Right atrium auricular region (tissue), 2 donors: ENCODE data around the gene TEX101. TPM values are rescaled to one million over a fixed set of nuclear protein-coding genes. Genes with fewer than 3 reads are reported as not detected.
A peak's percentile ranks its signal among the peaks of the same experiment; 100 is the strongest.

ENCODE experiments used
- DNase-seq: peaks from one replicate; pipeline ENCODE4 v3.0.0-alpha.2; 2019; ENCODE audit warnings: low spot score
- H3K27ac ChIP-seq, 2 donors: fragments of 200-600 bp; sonication (generic); 1 replicate in 1 of 2; 2 replicates in 1 of 2; pipeline ENCODE4 v1.5.1; 2016 to 2019
- H3K27me3 ChIP-seq, 2 donors: fragments of 200-600 bp; sonication (generic); one replicate each; pipeline versions ENCODE4 v1.5.1 to v1.6.0; 2017 to 2019
- H3K36me3 ChIP-seq: fragments of 200-600 bp; sonication (generic); one replicate; pipeline ENCODE4 v1.5.1; 2016
- H3K4me1 ChIP-seq, 2 donors: fragments of 200-600 bp; sonication (generic); one replicate each; pipeline versions ENCODE4 v1.5.1 to v1.6.0; 2017 to 2019
- H3K4me3 ChIP-seq, 2 donors: fragments of 200-600 bp; sonication (generic); 1 replicate in 1 of 2; 2 replicates in 1 of 2; pipeline ENCODE4 v1.5.1; 2017 to 2019; ENCODE audit warnings: mild to moderate bottlenecking in 1 of 2, moderate library complexity in 1 of 2
- H3K9me3 ChIP-seq, 2 donors: fragments of 200-600 bp; sonication (generic); one replicate each; pipeline ENCODE4 v1.5.1; 2019
- CTCF ChIP-seq, 2 donors: fragments of 200-600 bp; sonication (generic); IDR thresholded peaks; one replicate each; pipeline ENCODE4 v1.5.1; 2019; ENCODE audit warnings: antibody characterized with exemption in 2 of 2
- total RNA-seq, 2 donors: library from RNA; depleted of rRNA; stranded (reverse); fragments of >200 nt; gene quantifications; one replicate each; pipeline ENCODE4 v1.1.0, GENCODE V29; 2016

Gene TEX101
- total RNA-seq, 2 donors from 2014 or later = not detected

GRCh38 chr19:43464134-43464775 lies 49.6 kb downstream of the TEX101 start:
- H3K27ac ChIP-seq = peak overlapping the region; percentile 78 to 83
- no peaks in the 10 kb centered on the region for H3K9me3 ChIP-seq
- H3K27me3 ChIP-seq = no peaks in the 10 kb centered on the region
- peaks cover 0 to 16% of the 10 kb centered on the region in 2 donors for H3K4me1 ChIP-seq
- H3K36me3 ChIP-seq = no peaks in the 10 kb centered on the region
- no peak for DNase-seq
- peak overlapping the region; percentile 51 to 72 for H3K4me3 ChIP-seq
- no peak for TF ChIP-seq CTCF (IDR thresholded peaks at IDR 0.05)

GRCh38 chr19:43465468-43466120 lies 50.9 kb downstream of the TEX101 start, which contains the start of gene LYPD3:
TSS of gene LYPD3 (minus strand) at chr19:43465608. CDS start at chr19:43465571, 37 bp downstream.
- TF ChIP-seq CTCF (IDR thresholded peaks at IDR 0.05) = no peak
- Histone ChIP-seq H3K4me1 (peaks cover 0 to 16% of the 10 kb centered on the region in 2 donors), H3K27me3 (no peaks in the 10 kb centered on the region), H3K4me3 (peak within 1 kb of the TSS; percentile 51 to 72), H3K9me3 (no peaks in the 10 kb centered on the region), H3K36me3 (no peaks in the 10 kb centered on the region), H3K27ac (peak within 1 kb of the TSS; percentile 78 to 83)
- no peak for DNase-seq

- DNase-seq = no peak
- H3K9me3 ChIP-seq = no peaks in the 10 kb centered on the region
- TF ChIP-seq CTCF (IDR thresholded peaks at IDR 0.05) = no peak
- peaks cover 0 to 16% of the 10 kb centered on the region in 2 donors for H3K4me1 ChIP-seq
- H3K4me3 ChIP-seq = no peak overlapping the region
- H3K36me3 ChIP-seq = no peaks in the 10 kb centered on the region
- H3K27ac ChIP-seq = no peak overlapping the region
- H3K27me3 ChIP-seq = no peaks in the 10 kb centered on the region
Measured at GRCh38 chr19:43466793-43467192, 52.1 kb downstream of the TEX101 start.

DNA sequence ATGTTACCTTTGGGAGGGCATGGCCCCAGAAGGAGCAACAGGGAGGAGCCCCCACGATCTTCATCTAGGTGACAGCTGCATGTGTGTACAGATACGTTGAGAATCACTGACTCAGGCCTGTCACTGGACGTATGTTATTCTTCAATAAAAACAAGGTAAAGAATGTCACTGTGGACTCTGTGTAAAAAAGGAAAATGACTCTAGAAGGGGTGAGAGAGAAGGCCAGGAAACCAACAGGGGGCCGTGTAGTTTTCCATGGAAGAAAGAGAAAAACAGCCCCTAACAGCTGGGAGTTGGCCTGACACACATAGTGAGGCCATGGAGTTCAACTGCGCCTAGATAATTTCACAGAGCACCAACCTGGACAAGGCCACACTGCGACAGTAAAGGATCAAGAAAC lies 52.6 kb downstream of the TEX101 start:
- no peaks in the 10 kb centered on the region for H3K9me3 ChIP-seq
- H3K27me3 ChIP-seq = no peaks in the 10 kb centered on the region
- DNase-seq = no peak
- no peak overlapping the region for H3K27ac ChIP-seq
- no peak for TF ChIP-seq CTCF (IDR thresholded peaks at IDR 0.05)
- H3K4me1 ChIP-seq = peaks cover 0 to 16% of the 10 kb centered on the region in 2 donors
- H3K36me3 ChIP-seq = no peaks in the 10 kb centered on the region
- H3K4me3 ChIP-seq = no peak overlapping the region

DNA sequence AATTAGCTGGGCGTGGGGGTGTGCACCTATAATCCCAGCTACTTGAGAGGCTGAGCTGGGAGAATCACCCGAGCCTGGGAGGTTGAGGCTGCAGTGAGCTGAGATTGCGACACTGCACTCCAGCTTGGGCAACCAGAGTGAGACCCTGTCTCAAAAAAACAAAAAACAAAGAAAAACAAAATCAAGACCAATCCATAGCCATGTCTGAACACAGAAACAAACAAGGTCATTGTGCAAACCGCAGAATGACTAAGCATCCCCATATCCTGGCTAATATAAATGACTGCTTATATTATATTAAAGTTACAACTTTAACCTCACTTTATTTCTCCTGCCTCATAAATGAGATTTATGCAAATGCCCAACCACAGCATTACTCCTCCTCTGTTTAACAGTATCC lies 53.0 kb downstream of the TEX101 start:
- Histone ChIP-seq H3K9me3 (no peaks in the 10 kb centered on the region), H3K4me3 (no peak overlapping the region), H3K27me3 (no peaks in the 10 kb centered on the region), H3K27ac (no peak overlapping the region), H3K4me1 (peaks cover 0 to 15% of the 10 kb centered on the region in 2 donors), H3K36me3 (no peaks in the 10 kb centered on the region)
- DNase-seq = no peak
- no peak for TF ChIP-seq CTCF (IDR thresholded peaks at IDR 0.05)

Other genes starting within 250 kb of the TEX101 start
- gene PSG5, start 228.4 kb upstream of the TEX101 start, total RNA-seq = not detected
- gene PSG4, start 209.3 kb upstream of the TEX101 start, total RNA-seq = not detected
- gene PSG9, start 145.4 kb upstream of the TEX101 start, total RNA-seq = not detected
- 1 to 10 TPM in 1 of 2 donors, under 1 TPM in 1; 0.93 to 2.9 TPM for gene CD177, start 61.2 kb upstream of the TEX101 start, total RNA-seq
- under 1 TPM in 1 of 2 donors, not detected in 1; 0.90 TPM for gene LYPD3, start 50.7 kb downstream of the TEX101 start, total RNA-seq
- gene PHLDB3, start 89.9 kb downstream of the TEX101 start, total RNA-seq = 1 to 10 TPM; 3.6 to 7.7 TPM
- 10 to 100 TPM; 17.9 to 25.4 TPM for gene ETHE1, start 112.3 kb downstream of the TEX101 start, total RNA-seq
- gene ZNF575, start 118.3 kb downstream of the TEX101 start, total RNA-seq = under 1 TPM in 1 of 2 donors, not detected in 1; 0.39 TPM
- 10 to 100 TPM; 14.3 to 14.9 TPM for gene XRCC1, start 160.6 kb downstream of the TEX101 start, total RNA-seq
- gene PINLYP, start 160.9 kb downstream of the TEX101 start, total RNA-seq = 1 to 10 TPM; 1.6 to 4.5 TPM
- 10 to 100 TPM; 24.7 to 25.9 TPM for gene IRGQ, start 181.2 kb downstream of the TEX101 start, total RNA-seq
- gene ZNF576, start 181.7 kb downstream of the TEX101 start, total RNA-seq = 10 to 100 TPM in 1 of 2 donors, 1 to 10 TPM in 1; 8.9 to 16.4 TPM
- under 1 TPM in 1 of 2 donors, not detected in 1; 0.28 TPM for gene SRRM5, start 197.2 kb downstream of the TEX101 start, total RNA-seq
- gene ZNF428, start 204.7 kb downstream of the TEX101 start, total RNA-seq = 10 to 100 TPM; 23.4 to 25.7 TPM
- gene CADM4, start 225.0 kb downstream of the TEX101 start, total RNA-seq = 1 to 10 TPM; 6.6 to 9.6 TPM